Heart left ventricle (tissue), 16 donors: Measurements from ENCODE around the gene SPTLC2. TPM values are rescaled to one million over a fixed set of nuclear protein-coding genes. Genes with fewer than 3 reads are reported as not detected.
"Not testable (repeated sequence)": the region's sequence is repeated elsewhere in the genome, so short reads cannot be mapped to it uniquely, and the experiment has no call there.

Experiments used
- ATAC-seq, 4 donors: fragments of 200-7000 bp; cut with Tn5 transposase; one replicate each; pipeline ENCODE4 v1.9.1; 2020 to 2022; ENCODE audit warnings: moderate library complexity in 4 of 4, mild to moderate bottlenecking in 3 of 4, moderate number of reproducible peaks in 1 of 4
- DNase-seq, 5 donors: peaks; one replicate each; pipeline ENCODE4 v3.0.0-alpha.2; 2020
- H3K27ac ChIP-seq, 12 donors: fragments of 200-600 bp; sonication (generic) in 4 of 12; one replicate each; pipeline versions ENCODE4 v1.5.0 to v1.8.0; 2016 to 2022; ENCODE audit warnings: mild to moderate bottlenecking in 2 of 12
- H3K27me3 ChIP-seq, 9 donors: fragments of 200-600 bp; sonication (generic) in 2 of 9; one replicate each; pipeline versions ENCODE4 v1.5.1 to v1.8.0; 2016 to 2022; ENCODE audit warnings: mild to moderate bottlenecking in 3 of 9
- H3K36me3 ChIP-seq, 9 donors: fragments of 200-600 bp; sonication (generic) in 2 of 9; one replicate each; pipeline versions ENCODE4 v1.5.0 to v1.8.0; 2018 to 2022; ENCODE audit warnings: mild to moderate bottlenecking in 2 of 9
- H3K4me1 ChIP-seq, 12 donors: fragments of 200-600 bp; sonication (generic) in 4 of 12; one replicate each; pipeline versions ENCODE4 v1.5.0 to v1.8.0; 2016 to 2022; ENCODE audit warnings: mild to moderate bottlenecking in 3 of 12
- H3K4me3 ChIP-seq, 12 donors: fragments of 200-600 bp; sonication (generic) in 4 of 12; one replicate each; pipeline versions ENCODE4 v1.5.0 to v1.8.0; 2017 to 2022; ENCODE audit warnings: mild to moderate bottlenecking in 9 of 12, moderate library complexity in 4 of 12
- H3K9me3 ChIP-seq, 12 donors: fragments of 200-600 bp; sonication (generic) in 4 of 12; one replicate each; pipeline versions ENCODE4 v1.5.0 to v1.8.0; 2016 to 2022; ENCODE audit warnings: mild to moderate bottlenecking in 1 of 12
- POLR2A ChIP-seq, 2 donors: fragments of 450-650 bp; IDR thresholded peaks; one replicate each; pipeline ENCODE4 v1.6.1; 2017; ENCODE audit warnings: antibody characterized with exemption in 2 of 2, mild to moderate bottlenecking in 2 of 2, moderate library complexity in 2 of 2
- WGBS, 4 donors: extraction: QIAGEN DNeasy Blood & Tissue Kit in 2 of 4; methylation state at CpG; one replicate each; pipeline versions ENCODE4 v1.1.5 to v1.1.7; 2013 to 2018; 5-methylcytosine and 5-hydroxymethylcytosine counted together
- intact Hi-C, 10 donors: fragments of 100-400 bp; cut with DNase I; formaldehyde crosslinking; loops; one replicate each; pipeline versions ENCODE4 v1.11.1 to v1.14.2; 2022
- long read RNA-seq, 3 donors: library from polyadenylated mRNA; unstranded; transcript quantifications; one replicate each; pipeline ENCODE4 v2.0.0, GENCODE V29; 2020 to 2021
- polyA plus RNA-seq, 2 donors: library from polyadenylated mRNA; stranded (reverse); fragments of 200-250 nt; gene quantifications; one replicate each; pipeline ENCODE4 v1.2.3, GENCODE V29; 2013
- total RNA-seq, 9 donors: library from RNA; depleted of rRNA in 2 of 9; stranded (reverse); fragments of >200 nt in 2 of 9; fragmentation: NEBNext Ultra II Directional in 3 of 9; extraction: Animal tissue kit (Norgen Biotek cat#: 25700) in 3 of 9; gene quantifications; one replicate each; pipeline versions ENCODE4 v1.1.0 to v1.2.4, GENCODE V29; 2016 to 2023
- TF ChIP-seq, protein P1 (sequence below), 12 donors: fragments of 200-600 bp; sonication (generic) in 4 of 12; IDR thresholded peaks; one replicate each; pipeline versions ENCODE4 v1.5.0 to v1.8.0; 2018 to 2022; ENCODE audit warnings: antibody characterized with exemption in 12 of 12, mild to moderate bottlenecking in 5 of 12
- donor health status: ischemic (EF 13 %, LVEDD 7.1; RV severe dilation, severe dysfunction).
- donor health status: healthy with polysubstance abuse.
- donor health status: DM: no; HTN: yes; CAD: no.
- donor health status: DM: no; HTN: no; CAD: no.
- donor health status: ischemic (EF 25% LVEDD 6.9; RV normal size, moderate dysfunction).
- donor health status: ischemic (EF 25% LVEDD 5.7; RV mildly dilated, moderate dysfunction).
- donor health status: healthy.
- donor health status: DM: yes; HTN: yes; CAD: no.
- donor health status: ischemic (EF 35%, LVEDD 5.7; RV mildly dilated, moderate dysfunction).
- donor health status: nonischemic (EF 11% LVEDD 7.7; RV severe dilation, severe dysfunction).
- donor health status: DM: yes; HTN: yes; CAD: no.
- donor health status: PGD.
- donor health status: ischemic (EF 29% LVEDD 5.4; RV normal size, mild dysfunction).
- donor health status: nonischemic (EF 23%, LVEDD 6.1; RV moderate dilation, normal function).

The SPTLC2 gene, protein sequence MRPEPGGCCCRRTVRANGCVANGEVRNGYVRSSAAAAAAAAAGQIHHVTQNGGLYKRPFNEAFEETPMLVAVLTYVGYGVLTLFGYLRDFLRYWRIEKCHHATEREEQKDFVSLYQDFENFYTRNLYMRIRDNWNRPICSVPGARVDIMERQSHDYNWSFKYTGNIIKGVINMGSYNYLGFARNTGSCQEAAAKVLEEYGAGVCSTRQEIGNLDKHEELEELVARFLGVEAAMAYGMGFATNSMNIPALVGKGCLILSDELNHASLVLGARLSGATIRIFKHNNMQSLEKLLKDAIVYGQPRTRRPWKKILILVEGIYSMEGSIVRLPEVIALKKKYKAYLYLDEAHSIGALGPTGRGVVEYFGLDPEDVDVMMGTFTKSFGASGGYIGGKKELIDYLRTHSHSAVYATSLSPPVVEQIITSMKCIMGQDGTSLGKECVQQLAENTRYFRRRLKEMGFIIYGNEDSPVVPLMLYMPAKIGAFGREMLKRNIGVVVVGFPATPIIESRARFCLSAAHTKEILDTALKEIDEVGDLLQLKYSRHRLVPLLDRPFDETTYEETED
- total RNA-seq, result 10 to 100 TPM in 8 of 9 donors, 1 to 10 TPM in 1; 8.2 to 25.2 (median 11.2) TPM
- 10 to 100 TPM in 1 of 2 donors, 1 to 10 TPM in 1; 3.8 to 12.0 TPM for polyA plus RNA-seq
- long read RNA-seq, donor 1, full-length matches to known transcripts, result 10 of 13 reads
- long read RNA-seq, donor 1, partial matches to known transcripts, result 0 of 13 reads
- long read RNA-seq, donor 1, other reads (novel, unspliced or antisense), result 3 of 13 reads
- long read RNA-seq, donor 2, full-length matches to known transcripts, result 18 of 27 reads
- long read RNA-seq, donor 2, partial matches to known transcripts, result 1 of 27 reads
- long read RNA-seq, donor 2, other reads (novel, unspliced or antisense), result 8 of 27 reads
- long read RNA-seq, donor 3, full-length matches to known transcripts, result 3 of 4 reads
- long read RNA-seq, donor 3, partial matches to known transcripts, result 0 of 4 reads
- long read RNA-seq, donor 3, other reads (novel, unspliced or antisense), result 1 of 4 reads

DNA sequence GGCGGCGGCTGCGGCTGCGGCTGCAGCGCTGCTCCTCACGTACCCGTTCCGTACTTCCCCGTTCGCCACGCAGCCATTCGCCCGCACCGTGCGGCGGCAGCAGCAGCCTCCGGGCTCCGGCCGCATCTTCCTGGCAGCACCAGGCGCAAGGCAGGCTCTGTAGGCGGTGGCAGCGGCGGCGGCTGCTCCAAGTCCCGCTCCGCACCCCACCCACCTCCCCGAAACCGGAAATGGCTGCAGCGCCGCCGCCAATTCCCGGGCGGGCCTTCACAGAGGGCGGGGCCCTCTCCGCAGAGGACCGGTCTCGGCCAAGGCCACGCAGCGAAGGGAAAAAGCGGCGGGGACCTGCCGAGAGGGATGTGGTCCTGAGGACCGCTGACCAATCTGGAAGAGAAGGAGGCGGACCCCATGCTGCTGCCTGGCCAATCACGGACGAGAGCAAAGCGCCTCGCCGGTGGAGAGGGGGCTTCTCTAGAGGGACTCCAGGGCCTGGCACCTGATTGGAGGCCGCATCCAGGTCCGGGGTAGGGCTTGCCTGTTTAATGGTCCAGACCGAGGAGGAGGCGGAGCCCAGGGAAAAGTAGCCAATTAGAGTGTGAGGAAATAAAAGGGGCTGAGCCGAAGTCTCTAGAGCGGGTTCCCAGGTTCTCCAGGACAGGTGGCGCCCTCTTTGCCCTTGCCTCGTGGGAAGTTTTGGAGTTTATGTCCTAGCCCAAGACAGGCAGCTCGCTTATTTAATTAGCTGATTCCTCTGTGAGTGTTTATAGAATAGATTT lies at the start of gene SPTLC2:
TSS of gene SPTLC2 (minus strand) at position 184 of the 776 bp plus-strand sequence. CDS start at position 126, 58 bp downstream.
- no peaks in the 10 kb centered on the region for H3K36me3 ChIP-seq
- no peaks in the 10 kb centered on the region for H3K27me3 ChIP-seq
- intact Hi-C loops, result loop anchor here in 4 of 10 donors (2.0 to 10.0 kb wide), 5 partner anchors 24 to 159 kb away; partner anchors contain the start of genes AHSA1 (in 1 of the 4) and VIPAS39 (in 1 of the 4)
- ATAC-seq (peak; percentile 99 to 100 (median 99)), DNase-seq (peak; percentile 99 to 100 (median 99))
- peaks cover 0 to 48% (median 13%) of the 10 kb centered on the region in 12 donors for H3K4me1 ChIP-seq
- WGBS, 4 donors, result 0 to 1% (median 1%) methylated on average over 33 to 58 of the region's 58 CpGs
- TF ChIP-seq, protein P1, sequence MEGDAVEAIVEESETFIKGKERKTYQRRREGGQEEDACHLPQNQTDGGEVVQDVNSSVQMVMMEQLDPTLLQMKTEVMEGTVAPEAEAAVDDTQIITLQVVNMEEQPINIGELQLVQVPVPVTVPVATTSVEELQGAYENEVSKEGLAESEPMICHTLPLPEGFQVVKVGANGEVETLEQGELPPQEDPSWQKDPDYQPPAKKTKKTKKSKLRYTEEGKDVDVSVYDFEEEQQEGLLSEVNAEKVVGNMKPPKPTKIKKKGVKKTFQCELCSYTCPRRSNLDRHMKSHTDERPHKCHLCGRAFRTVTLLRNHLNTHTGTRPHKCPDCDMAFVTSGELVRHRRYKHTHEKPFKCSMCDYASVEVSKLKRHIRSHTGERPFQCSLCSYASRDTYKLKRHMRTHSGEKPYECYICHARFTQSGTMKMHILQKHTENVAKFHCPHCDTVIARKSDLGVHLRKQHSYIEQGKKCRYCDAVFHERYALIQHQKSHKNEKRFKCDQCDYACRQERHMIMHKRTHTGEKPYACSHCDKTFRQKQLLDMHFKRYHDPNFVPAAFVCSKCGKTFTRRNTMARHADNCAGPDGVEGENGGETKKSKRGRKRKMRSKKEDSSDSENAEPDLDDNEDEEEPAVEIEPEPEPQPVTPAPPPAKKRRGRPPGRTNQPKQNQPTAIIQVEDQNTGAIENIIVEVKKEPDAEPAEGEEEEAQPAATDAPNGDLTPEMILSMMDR (IDR thresholded peaks at IDR 0.05), result peak in 4 of 12 donors; percentile 9 to 34 (median 24)
- peak in 1 of 2 donors; percentile 82 for TF ChIP-seq POLR2A (IDR thresholded peaks at IDR 0.05)
- peak within 1 kb of the TSS; percentile 78 to 94 (median 90) for H3K4me3 ChIP-seq
- H3K27ac ChIP-seq, result peak within 1 kb of the TSS; percentile 76 to 91 (median 86)
- H3K9me3 ChIP-seq, result no peaks in the 10 kb centered on the region

DNA sequence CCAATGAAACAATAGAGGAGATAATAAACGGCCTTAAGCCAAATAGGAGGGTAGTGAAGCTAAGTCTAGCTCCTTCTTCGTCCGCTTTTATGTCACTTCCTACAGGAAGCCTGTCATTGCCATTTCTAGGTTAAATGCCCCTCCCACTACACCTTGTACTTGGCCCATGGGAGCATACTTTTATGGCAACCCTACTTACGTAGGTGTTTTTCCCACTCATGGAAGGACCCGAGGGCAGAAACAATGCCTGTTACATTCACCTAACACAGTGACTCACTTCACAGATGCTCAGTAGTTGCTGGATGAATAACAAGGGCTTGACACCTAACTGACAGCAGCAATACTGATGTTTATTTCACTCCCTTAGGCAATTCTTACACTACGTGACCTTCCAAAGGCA lies 46.9 kb upstream of the SPTLC2 start:
- Histone ChIP-seq H3K36me3 (no peaks in the 10 kb centered on the region), H3K4me1 (peaks cover 0 to 36% (median 0%) of the 10 kb centered on the region in 12 donors), H3K9me3 (no peaks in the 10 kb centered on the region), H3K27ac (peak overlapping the region in 11 of 12 donors; percentile 4 to 87 (median 58)), H3K4me3 (no peak overlapping the region), H3K27me3 (no peaks in the 10 kb centered on the region)
- 55 to 71% (median 60%) methylated on average over 6 of the region's 6 CpGs for WGBS, 4 donors
- TF ChIP-seq, protein P1 (IDR thresholded peaks at IDR 0.05), result no peak
- DNase-seq (peak in 1 of 5 donors; percentile 24), ATAC-seq (peak; percentile 57 to 94 (median 75))
- intact Hi-C loops, result no loop called here

DNA sequence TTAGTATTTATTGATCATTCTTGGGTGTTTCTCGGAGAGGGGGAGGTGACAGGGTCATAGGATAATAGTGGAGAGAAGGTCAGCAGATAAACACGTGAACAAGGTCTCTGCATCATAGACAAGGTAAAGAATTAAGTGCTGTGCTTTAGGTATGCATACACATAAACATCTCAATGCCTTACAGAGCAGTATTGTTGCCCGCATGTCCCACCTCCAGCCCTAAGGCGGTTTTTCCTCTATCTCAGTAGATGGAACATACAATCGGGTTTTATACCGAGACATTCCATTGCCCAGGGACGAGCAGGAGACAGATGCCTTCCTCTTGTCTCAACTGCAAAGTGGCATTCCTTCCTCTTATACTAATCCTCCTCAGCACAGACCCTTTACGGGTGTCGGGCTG lies 45.1 kb upstream of the SPTLC2 start:
- H3K9me3 ChIP-seq, DNase-seq, H3K36me3 ChIP-seq, H3K27ac ChIP-seq, H3K4me3 ChIP-seq, H3K27me3 ChIP-seq, ATAC-seq, intact Hi-C loops: not testable (repeated sequence)
- 63 to 76% (median 69%) methylated on average over 9 of the region's 9 CpGs for WGBS, 4 donors
- H3K4me1 ChIP-seq, result peaks cover 0 to 33% (median 0%) of the 10 kb centered on the region in 12 donors

DNA sequence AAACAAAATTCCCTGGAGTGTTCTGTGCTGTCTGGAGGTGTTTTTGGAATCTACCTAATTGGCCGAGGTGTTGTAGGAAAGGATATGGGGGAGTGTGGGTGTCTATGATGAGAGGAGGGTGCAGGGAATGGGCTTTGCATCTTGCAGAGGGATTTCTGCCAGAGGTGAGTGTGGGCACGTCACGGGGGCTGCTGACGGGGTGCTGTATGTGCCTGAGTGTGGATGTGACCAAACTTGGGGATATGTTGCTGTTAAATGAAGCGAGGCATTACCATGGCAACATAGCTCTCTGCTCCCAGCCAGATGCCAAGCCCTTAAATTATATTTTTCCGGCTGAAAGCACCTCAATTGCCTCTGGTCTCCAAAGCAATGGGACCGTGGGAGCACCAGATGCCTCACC lies 44.3 kb upstream of the SPTLC2 start:
- ATAC-seq, result no peak
- no peaks in the 10 kb centered on the region for H3K27me3 ChIP-seq
- WGBS, 4 donors, result 77 to 84% (median 80%) methylated on average over 7 of the region's 7 CpGs
- TF ChIP-seq, protein P1 (IDR thresholded peaks at IDR 0.05), result no peak
- no peak for TF ChIP-seq POLR2A (IDR thresholded peaks at IDR 0.05)
- no peak overlapping the region for H3K4me3 ChIP-seq
- H3K27ac ChIP-seq, result peak overlapping the region in 1 of 12 donors; percentile 88
- H3K9me3 ChIP-seq, result no peaks in the 10 kb centered on the region
- DNase-seq, result no peak
- intact Hi-C loops, result no loop called here
- H3K36me3 ChIP-seq, result no peaks in the 10 kb centered on the region
- peaks cover 0 to 39% (median 0%) of the 10 kb centered on the region in 12 donors for H3K4me1 ChIP-seq
